H1 (cell line): Measurements from ENCODE around the gene DISC1. TPM values are rescaled to one million over a fixed set of nuclear protein-coding genes. Genes with fewer than 3 reads are reported as not detected.

Experiments
- CTCF ChIP-seq, 3 experiments: IDR thresholded peaks; 1 replicate in 2 of 3; 2 replicates in 1 of 3; pipeline versions ENCODE4 v1.5.1 to v1.6.1; 2011; ENCODE audit warnings: low read length in 3 of 3, mild to moderate bottlenecking in 3 of 3, inconsistent platforms in 2 of 3, low read depth in 1 of 3, moderate library complexity in 1 of 3; ENCODE audit not compliant: insufficient read depth in 1 of 3; ENCODE audit errors: control extremely low read depth in 1 of 3
- JUN ChIP-seq: IDR thresholded peaks from 2 replicates; pipeline ENCODE4 v1.6.1; 2011; ENCODE audit warnings: low read depth, mild to moderate bottlenecking, improper control_type of control experiment, low read length
- MAX ChIP-seq: IDR thresholded peaks from 2 replicates; pipeline ENCODE4 v1.6.1; 2012; ENCODE audit warnings: inconsistent platforms
- RXRA ChIP-seq: IDR thresholded peaks from 2 replicates; pipeline ENCODE4 v1.6.1; 2011; ENCODE audit warnings: low read depth, mild to moderate bottlenecking, low read length, moderate library complexity; ENCODE audit not compliant: insufficient read depth
- polyA plus RNA-seq, 7 experiments: library from polyadenylated mRNA; depleted of rRNA in 3 of 7; stranded (reverse) in 5 of 7; unstranded in 2 of 7; fragments of >200 nt in 5 of 7; fragments of 200-250 nt in 2 of 7; gene quantifications; 1 replicate in 5 of 7; 2 replicates in 1 of 7; 4 replicates in 1 of 7; pipeline versions ENCODE4 v1.2.1 to v1.2.3, GENCODE V29; 2011 to 2013; ENCODE audit warnings: missing spikeins in 2 of 7, mixed read lengths in 2 of 7
- total RNA-seq: library from RNA; stranded (reverse); fragmentation: NEBNext Ultra II Directional; extraction: Animal tissue kit (Norgen Biotek cat#: 25700); gene quantifications from 2 replicates; pipeline ENCODE4 v1.2.1, GENCODE V29; 2021

Gene DISC1
- total and polyA plus RNA-seq, 2 of the 8 experiments (the other 6 are each of a cell fraction or from before 2014, with no cell fraction given): 1.1 to 3.5 TPM

GRCh38 chr1:231818337-231818736 lies 191.7 kb downstream of the DISC1 start (continued):
- TF ChIP-seq JUN (no peak), MAX (no peak), CTCF (IDR thresholded peaks at IDR 0.05; ENCODE audit: control extremely low read depth in 1 of 3, insufficient read depth in 1 of 3, low read depth in 1 of 3, low read length in 3 of 3) (no peak), RXRA (no peak)
